Measurements from ENCODE around the gene MRPL45.

DNA sequence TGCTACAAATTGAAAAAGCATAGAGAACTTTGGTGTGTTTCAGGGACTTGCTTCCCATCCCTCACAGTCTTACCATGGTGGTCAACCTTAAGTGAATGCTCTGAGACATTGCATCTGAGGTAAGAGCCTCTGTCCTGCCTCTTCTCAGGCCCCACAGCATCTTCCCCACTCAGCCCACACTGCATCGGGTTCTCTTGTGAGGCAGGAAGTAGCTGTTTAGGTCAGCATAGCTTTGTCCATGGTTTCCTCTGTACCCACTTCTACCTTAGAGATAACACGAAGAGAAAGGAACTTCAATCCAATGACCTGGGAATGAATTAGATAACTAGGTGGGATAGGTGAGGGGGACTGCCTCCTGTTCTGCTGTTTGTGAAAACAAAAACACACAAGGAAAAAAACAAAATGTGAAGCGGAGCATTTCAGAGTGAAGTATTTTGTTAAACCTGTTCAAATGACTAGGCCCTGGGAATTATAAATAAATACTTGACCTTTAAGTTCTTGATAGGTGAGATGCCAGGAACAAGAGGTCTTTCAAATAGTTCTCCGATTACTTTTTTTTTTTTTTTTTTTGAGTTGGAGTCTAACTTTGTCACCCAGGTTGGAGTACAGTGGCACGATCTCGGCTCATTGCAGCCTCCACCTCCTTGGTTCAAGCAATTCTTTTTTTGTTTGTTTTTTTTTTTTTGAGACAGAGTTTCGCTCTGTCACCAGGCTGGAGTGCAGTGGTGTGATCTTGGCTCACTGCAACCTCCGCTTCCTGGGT, 72.3 kb downstream of the MRPL45 start:
- no peak for TF ChIP-seq EZH2 (IDR thresholded peaks at IDR 0.05; ENCODE audit: low read depth, unreplicated experiment)
- TF ChIP-seq, protein P1, sequence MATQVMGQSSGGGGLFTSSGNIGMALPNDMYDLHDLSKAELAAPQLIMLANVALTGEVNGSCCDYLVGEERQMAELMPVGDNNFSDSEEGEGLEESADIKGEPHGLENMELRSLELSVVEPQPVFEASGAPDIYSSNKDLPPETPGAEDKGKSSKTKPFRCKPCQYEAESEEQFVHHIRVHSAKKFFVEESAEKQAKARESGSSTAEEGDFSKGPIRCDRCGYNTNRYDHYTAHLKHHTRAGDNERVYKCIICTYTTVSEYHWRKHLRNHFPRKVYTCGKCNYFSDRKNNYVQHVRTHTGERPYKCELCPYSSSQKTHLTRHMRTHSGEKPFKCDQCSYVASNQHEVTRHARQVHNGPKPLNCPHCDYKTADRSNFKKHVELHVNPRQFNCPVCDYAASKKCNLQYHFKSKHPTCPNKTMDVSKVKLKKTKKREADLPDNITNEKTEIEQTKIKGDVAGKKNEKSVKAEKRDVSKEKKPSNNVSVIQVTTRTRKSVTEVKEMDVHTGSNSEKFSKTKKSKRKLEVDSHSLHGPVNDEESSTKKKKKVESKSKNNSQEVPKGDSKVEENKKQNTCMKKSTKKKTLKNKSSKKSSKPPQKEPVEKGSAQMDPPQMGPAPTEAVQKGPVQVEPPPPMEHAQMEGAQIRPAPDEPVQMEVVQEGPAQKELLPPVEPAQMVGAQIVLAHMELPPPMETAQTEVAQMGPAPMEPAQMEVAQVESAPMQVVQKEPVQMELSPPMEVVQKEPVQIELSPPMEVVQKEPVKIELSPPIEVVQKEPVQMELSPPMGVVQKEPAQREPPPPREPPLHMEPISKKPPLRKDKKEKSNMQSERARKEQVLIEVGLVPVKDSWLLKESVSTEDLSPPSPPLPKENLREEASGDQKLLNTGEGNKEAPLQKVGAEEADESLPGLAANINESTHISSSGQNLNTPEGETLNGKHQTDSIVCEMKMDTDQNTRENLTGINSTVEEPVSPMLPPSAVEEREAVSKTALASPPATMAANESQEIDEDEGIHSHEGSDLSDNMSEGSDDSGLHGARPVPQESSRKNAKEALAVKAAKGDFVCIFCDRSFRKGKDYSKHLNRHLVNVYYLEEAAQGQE (IDR thresholded peaks at IDR 0.05; ENCODE audit: unreplicated experiment): no peak

All from GM23338 (cell line).